ENCODE data around the gene CHPF.

The CHPF gene

DNA sequence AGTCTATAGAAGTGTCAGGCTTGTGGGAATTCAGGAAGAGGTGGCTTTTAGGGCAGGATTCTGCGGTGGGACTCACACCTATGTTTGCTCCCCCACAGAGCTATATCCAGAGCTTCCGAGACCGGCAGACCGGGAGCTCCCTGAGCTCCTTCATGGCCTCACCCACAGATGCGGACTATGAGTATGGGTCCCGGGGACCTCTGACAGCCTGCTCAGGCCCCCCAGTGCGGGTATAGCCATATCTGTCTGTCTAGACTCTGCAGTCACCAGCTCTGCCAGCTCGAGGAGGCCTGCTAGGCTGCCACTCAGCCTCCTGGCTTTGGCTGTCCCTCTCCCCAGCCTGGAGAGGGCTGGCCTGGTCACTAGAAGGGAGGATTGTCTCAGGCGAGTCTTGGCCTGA lies 6.0 kb upstream of the CHPF start:
- no peak for DNase-seq

DNA sequence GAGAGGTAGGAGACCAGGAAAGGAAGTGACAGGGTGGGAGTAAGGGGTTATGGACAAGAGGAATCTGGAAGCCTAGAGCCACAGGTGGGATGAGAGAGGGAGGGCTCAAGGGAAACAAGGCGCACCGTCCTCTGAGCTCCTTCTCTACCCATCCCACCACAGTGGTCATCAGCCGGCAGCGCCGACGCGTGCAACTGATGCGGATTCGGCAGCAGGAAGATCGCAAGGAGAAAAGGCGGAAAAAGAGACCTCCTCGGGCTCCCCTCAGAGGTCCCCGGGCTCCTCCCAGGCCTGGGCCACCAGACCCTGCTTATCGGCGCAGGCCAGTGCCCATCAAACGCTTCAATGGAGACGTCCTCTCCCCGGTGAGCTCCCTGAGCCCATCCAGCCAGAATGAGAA lies 5.4 kb upstream of the CHPF start:
- DNase-seq, result no peak

DNA sequence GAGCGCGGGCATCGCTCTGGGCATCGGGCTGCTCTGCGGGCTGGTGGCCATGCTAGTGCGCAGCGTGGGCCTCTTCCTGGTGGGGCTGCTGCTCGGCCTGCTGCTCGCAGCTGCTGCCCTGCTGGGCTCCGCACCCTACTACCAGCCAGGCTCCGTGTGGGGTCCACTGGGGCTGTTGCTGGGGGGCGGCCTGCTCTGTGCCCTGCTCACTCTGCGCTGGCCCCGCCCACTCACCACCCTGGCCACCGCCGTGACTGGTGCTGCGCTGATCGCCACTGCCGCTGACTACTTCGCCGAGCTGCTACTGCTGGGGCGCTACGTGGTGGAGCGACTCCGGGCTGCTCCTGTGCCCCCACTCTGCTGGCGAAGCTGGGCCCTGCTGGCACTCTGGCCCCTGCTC lies 4.0 kb upstream of the CHPF start:
- no peak for DNase-seq

- DNase-seq, result no peak
Measured at GRCh38 chr2:219545943-219546352, 2.3 kb upstream of the CHPF start.

DNA sequence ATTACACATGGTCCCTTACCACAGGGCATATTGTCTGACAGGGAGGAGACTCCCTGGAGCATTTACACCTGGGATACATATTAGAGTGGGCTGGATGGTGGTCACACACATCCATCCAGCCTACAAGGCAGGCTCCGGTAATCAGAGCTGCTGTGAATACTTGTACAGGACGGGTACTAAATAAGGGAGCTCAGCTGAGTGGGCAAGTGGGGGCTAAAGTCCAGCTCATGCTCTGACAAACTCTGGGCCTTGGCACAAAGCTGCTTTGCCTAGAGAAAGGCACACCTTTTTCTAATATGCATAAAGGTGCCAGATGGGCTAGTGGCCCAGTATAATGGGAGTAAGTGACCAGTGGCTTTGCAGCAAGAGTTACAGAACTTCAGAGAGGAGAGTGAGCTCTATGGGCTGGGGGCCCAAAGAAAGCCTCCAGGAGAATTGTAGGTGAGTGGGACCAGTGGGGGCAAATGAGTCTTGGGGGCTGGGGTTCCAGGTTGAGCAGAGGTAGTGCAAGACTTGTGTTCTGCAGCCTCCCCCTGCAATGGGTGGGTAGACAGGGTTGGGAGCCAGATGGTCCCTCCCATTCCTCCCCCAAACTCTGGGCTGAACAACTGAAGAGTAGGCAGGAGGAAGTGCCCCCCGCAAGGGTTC lies 1.8 kb upstream of the CHPF start:
- no peak for DNase-seq

DNA sequence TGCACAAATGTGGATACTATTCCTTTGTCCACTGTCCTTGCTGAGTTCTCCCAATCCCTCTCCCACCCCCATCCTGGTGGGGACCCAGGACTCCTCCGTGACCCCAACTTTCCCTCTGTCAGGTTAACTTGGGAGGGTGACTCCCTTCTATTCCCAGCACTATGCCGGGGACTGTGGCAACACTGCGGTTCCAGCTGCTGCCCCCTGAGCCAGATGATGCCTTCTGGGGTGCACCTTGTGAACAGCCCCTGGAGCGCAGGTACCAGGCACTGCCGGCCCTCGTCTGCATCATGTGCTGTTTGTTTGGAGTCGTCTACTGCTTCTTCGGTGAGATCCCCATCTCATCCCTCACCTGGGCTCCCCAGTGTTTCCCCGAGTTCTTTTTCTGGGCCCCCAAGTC lies 958 bp upstream of the CHPF start:
- no peak for DNase-seq

DNA sequence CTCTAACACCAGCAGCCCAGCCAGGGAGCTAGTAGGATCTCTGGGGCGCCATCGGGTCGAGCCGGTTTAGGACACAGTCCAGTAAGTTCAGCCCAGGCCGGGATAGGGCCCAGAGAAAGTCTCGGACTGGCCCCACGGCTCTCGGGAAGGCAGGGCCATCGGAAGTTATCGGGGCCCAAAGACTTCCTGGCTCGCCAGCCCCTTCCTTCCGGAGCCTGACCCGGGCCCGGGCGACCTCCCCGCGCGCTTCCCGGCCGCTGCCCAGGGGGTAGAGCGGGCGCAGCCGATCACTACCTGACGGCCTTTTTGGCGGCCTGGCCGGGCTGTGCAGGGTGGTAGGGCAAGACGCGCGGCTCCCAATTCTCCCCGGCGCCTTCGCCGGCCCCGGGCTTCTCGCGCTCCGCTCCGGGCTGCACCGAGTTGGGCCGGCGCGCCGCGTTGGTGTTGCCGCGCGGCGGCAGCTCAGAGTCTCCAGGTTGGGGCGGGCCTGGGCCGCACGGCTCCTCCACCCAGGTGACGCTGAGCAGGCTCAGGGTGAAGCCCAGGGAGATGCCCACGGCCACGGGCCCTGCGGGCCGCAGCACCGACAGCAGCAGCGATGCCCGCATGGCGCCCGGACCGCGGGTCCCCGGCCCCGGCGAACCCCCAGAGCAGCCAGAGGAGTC lies 546 bp downstream of the CHPF start:
- DNase-seq, result no peak

DNA sequence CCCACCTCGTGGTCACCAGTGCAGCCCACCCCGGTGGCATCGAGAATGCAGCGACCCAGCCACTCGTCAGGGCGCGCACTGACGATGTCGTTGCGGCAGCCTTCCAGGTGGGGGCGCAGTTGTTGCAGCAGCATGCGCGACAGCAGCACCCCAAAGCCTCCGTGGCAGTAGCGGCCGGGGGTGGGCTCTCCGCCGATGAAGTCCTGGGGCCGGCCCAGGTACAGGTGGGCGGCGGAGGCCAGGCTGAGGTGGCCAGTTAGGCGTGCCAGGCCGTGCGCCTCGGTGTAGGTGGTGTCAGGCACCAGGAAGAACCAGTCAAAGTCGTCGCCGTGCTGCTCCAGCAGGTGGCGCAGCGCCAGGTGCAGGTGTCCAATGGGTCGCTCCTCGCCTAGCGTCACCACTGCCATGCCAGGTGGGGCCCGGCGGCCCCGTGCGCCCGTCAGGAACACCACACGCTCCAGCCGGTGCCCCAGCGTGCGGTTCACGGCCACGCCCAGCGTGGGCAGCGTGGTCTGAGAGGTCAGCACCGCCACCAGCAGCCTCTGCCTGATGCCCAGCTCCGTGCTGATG lies 1.9 kb downstream of the CHPF start:
- peak; percentile 86 for DNase-seq

GRCh38 chr2:219540784-219541504 lies 2.7 kb downstream of the CHPF start:
- no peak for DNase-seq

GRCh38 chr2:219539926-219540678 lies 3.5 kb downstream of the CHPF start:
- DNase-seq, result no peak

DNA sequence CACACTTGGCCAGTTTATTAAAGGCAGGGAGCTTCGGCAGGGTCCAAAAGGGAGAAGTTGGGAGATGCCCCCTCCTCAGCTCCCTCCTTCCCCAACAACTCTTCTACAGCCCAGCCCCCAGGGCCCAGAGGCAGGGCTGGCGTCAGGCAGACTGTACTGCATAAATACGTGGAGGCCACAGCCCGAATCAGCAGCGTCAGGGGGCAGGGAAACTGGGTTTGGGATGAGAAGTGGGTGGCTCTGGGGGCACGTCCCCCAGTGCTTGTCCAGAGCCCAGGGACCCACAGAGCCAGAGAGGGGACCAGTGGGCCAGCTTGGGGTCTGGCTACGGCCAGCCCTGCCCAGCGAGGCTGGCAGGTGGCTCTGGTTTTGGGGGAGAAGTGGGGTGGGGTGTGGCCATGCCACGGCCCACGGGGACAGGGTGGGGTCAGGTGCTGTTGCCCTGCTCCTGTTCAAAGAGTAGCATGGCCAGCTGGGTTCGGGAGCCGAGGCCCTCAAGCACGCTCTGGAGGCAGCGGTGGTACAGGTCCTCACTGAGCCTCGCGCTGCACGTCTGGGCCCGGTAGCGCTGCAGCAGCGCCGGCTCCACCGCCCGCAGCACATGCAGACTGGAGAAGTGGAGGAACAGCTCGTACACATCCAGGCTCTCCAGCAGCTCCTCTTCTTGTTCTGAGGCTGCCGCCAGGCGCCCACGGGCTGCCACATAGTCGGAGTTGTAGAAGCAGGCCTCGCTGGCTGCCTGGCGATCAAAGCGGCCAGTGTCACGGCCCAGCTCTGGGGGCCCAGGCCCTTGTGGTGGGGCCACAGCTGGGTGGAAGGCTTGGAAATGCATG lies 4.4 kb downstream of the CHPF start:
- DNase-seq, result no peak

GRCh38 chr2:219538504-219538951 lies 5.1 kb downstream of the CHPF start:
- no peak for DNase-seq

DNA sequence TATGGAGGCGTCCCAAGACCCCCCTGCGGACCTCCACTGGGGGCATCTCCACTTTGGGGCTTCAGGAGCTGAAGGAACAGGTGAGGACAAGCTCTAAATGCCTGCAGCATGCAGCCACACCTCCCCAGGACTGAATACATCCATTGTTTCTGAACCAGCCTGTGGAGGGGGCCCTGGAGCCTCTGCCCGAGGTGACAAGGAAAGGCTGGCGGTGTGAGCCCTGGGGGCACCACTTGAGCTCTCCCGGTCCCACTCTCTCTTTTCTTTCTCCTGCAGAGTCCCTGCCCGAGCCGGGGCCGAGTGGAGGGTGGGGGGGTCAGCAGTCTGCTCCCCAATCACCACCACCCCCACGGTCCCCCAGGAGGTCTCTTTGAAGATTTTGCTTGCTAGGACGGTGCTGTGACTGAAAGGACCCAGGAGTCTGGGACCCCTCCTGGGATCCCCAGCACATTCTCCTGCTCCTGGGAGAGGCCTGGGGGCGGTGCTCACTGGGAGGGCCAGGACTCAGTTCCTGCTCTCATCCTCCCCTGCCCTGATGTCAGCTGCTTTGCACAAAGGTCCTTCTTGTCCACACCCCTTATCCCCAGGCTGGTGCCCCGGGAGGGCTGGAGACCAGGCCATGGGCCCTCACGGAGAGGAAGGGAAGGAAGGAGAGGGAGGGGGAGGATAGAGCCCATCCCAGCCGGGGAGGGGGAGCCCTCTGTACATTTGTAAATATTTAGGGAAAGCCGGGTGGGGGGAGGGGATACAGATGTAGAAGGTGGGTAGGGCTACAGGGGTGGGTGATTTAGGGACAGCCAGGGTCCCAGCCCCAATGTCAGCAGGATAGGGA lies 5.7 kb downstream of the CHPF start:
- no peak for DNase-seq

GRCh38 chr2:219536967-219537366 lies 6.6 kb downstream of the CHPF start:
- DNase-seq, result no peak

DNA sequence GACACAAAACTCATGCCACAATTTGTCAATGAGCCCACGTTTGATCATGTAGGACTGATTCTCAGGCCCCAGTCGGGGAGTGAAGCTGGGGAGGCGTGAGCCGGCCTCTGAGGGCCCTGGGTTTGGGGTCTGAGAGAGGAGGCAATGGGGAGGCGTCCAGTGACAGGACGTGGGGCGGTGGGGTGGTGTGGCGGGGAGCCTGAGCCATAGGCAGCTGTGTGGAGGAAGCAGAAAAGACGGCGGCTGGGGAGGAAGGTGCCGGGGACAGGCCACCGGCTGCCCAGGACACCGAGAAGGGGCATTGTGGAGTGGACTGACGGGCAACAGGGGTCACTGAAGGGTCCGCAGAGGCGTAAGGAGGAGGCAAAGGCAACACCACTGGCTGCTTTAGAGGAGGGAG lies 7.2 kb downstream of the CHPF start:
- no peak for DNase-seq

- DNase-seq, result no peak
Measured at GRCh38 chr2:219533930-219534661, 9.5 kb downstream of the CHPF start.

DNA sequence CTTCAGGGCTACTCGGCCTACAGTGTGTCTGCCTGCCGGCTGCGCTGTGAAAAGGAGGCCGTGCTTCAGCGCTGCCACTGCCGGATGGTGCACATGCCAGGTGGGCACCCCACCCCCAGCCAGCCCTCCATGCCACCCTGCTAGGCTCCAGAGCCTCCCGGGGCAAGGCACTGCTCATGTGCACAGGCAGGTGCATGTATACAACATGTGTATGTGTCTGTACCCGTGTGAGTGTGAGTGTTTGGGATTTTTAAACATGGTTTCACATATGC lies 11.3 kb downstream of the CHPF start:
- no peak for DNase-seq

DNA sequence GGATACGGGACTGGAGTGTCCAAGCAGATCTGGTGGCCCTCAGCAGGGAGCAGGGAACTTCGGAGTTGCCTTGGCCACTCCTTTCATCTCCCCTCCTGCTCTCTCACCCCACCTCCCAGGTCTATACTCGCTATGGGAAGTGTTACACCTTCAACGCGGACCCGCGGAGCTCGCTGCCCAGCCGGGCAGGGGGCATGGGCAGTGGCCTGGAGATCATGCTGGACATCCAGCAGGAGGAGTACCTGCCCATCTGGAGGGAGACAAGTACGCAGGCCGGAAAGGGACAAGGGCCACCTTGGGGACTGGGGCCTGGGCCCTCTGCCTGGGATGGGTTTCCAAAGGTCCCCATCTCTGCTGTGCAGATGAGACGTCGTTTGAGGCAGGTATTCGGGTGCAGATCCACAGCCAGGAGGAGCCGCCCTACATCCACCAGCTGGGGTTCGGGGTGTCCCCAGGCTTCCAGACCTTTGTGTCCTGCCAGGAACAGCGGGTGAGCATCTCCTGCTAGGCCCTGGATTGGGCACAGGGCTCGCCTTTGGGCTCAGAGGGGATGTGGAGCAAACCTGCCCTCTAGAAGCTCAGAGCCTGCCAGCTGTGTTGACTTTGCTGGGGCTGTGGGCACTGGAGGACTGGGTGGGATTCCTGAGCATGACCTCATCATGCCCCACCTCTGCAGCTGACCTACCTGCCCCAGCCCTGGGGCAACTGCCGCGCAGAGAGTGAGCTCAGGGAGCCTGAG lies 11.8 kb downstream of the CHPF start:
- DNase-seq, result no peak

DNA sequence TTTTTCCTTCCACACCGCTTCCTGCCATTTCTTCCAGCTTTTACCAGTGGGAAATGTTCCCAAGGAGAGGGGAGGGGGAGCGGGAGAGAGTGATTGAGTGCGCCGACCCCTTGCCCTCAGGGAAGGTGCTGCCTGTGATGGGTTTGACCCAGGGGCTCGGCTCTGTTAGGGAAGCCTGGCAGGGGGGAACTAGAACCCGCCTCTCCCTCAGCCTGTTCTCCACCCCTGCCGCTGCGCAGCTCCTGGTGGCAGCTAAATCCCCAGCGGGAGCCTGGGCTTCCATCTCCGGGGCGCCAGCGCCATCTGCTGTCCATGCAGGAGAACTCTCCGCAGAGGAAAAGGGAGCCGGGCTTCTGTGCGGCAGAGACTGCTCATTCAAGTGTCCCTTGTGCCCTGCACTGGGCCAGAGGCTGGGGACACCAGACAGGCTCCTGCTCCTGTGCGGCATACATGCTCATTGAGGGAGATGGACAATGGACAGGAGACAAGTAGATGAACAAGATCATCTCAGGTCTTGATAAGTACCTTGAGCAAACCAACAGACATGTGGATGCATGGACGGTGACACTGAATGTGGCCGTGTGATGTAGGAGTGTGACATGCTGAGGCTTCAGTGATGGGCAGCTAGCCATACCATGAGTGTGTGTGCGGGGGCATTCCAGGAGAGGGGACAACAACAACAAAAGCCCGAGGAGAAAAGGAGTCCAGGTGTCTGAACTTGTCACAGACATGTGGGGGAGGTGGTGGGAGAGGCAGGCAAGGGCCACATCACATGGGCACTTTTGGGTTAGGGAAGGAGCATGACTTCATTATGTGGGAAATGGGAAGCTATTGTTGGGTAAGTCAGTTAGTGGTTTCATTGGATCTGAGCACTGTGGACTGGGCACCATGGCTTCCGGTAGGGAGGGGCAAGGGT lies 13.3 kb downstream of the CHPF start:
- peak; percentile 86 for DNase-seq
